HG03521 (cell line): ENCODE data around the gene DLK2.
"Not testable (repeated sequence)": the region's sequence is repeated elsewhere in the genome, so short reads cannot be mapped to it uniquely, and the experiment has no call there.

Source experiments
- ATAC-seq: cut with Tn5 transposase; IDR thresholded peaks from one replicate; pipeline ENCODE4 v1.9.1; 2021; ENCODE audit warnings: mild to moderate bottlenecking, moderate library complexity; ENCODE audit not compliant: unreplicated experiment

DLK2 gene

GRCh38 chr6:43481591-43482236 lies 26.4 kb upstream of the DLK2 start:
- no peak for ATAC-seq

DNA sequence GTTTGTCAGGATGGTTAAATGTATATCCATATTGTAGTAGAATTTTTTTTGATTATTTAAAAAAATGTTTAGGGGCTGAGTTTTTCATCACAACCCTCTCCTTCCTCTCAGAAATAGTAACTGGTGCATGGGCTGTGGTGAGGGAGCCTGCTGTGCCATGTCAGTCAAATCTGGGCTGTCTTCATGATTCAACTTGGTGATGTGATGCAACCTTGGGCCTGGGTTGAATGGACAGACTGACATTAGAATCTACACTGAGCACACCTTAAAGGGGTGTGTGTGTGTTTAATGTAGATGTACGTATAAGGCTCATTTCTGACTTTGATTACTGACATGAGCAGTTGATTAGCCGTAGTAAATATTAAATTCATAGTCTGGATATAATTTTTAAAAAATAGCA lies 25.7 kb upstream of the DLK2 start:
- ATAC-seq: no peak

DNA sequence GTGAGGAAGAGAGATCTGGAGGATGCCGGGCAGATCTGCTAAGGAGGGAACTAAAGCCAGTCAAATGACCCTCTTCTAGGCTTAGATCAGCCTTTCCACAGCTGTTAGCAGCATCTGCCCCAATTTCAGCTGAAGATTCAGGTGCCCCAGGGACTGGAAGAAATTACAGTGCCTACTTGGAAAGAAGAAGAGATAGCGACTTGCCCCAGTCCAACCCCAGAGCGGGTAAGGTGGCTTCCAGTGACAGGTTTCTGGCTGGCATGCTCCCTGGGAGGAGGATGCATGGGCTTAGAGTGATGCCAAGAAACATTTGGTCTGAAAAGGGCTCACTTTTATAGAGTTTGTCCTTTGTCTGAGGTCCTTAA lies 22.6 kb upstream of the DLK2 start:
- ATAC-seq: no peak

DNA sequence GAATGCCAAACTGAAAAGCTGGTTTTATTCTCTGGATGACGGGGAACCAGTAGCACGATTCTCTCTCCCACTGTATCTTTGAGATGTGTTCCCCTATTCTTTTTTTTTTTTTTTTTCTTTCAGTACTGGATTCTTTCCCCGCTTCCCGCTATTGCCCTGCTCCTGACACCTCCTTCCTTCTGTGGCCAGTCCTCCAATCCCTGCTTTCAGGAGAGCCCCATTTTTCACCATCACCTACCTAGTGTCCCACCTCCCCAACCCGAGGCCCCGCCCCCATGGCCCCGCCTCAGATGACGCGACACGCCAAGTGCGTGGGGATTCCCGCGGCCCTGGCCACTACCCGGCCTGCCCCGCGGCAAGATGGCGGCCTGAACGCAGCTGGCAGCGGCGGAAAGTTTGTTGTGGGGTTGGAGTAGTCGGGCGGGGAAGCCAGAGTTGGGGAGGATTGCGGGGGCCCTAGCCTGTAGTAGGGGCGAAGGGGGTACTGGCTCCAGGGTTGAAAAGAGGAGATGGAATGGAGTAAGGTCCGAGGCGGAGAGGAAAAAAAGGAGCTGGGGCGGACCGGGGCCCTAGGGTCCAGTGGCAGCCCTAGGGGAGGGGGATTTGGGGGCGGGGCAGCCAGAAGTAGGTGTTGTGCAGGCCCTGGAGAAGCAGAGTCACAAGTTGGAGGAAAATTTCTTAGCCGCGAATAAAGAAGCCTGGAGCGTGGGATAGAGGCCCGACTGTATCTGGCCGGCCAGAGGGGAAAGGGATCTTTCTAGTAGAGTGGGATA lies 22.1 kb upstream of the DLK2 start, which contains the start of gene TJAP1:
TJAP1 (plus strand) TSS at position 336 of the 773 bp plus-strand sequence. CDS start 21,432 bp downstream, outside the sequence.
- peak; percentile 99 for ATAC-seq

- no peak for ATAC-seq
Measured at GRCh38 chr6:43476746-43477145, 21.4 kb upstream of the DLK2 start.

DNA sequence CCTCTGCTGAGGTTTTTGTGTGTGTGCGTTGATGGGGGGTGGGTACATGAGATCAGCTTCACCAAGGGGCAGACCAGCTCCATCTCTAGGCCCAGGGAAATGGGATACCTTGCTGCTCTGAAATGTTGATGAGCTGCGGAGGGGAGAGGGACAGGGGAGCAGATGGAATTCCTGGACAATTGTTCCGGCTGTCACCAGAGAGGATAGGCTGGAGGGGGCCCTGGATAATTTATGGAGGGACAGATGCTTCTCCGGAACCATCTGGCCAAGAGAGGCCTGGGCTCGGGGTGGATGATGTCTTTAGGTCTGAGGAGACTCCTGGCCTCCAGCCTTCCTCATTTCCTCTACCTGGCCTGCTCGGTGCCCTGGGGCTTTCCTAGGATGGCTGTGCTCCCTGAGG lies 20.2 kb upstream of the DLK2 start:
- no peak for ATAC-seq

DNA sequence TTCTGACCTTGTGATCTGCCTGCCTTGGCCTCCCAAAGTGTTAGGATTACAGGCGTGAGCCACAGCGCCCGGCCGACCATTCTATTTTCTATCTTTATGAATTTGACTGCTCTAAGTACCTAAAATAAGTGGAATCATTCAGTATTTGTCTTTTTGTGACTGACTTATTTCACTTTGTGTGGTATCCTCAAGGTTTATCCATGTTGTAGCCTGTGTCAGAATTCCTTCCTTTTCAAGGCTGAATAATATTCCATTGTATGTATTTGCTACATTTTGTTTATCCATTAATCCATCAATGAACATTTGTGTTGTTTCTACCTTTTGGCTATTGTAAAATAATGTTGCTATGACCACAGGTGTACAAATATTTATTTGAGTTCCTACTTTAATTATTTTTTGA lies 17.2 kb upstream of the DLK2 start:
- no peak for ATAC-seq

- no peak for ATAC-seq
Measured at GRCh38 chr6:43471399-43471798, 16.1 kb upstream of the DLK2 start.

GRCh38 chr6:43469947-43470346 lies 14.6 kb upstream of the DLK2 start:
- no peak for ATAC-seq

DNA sequence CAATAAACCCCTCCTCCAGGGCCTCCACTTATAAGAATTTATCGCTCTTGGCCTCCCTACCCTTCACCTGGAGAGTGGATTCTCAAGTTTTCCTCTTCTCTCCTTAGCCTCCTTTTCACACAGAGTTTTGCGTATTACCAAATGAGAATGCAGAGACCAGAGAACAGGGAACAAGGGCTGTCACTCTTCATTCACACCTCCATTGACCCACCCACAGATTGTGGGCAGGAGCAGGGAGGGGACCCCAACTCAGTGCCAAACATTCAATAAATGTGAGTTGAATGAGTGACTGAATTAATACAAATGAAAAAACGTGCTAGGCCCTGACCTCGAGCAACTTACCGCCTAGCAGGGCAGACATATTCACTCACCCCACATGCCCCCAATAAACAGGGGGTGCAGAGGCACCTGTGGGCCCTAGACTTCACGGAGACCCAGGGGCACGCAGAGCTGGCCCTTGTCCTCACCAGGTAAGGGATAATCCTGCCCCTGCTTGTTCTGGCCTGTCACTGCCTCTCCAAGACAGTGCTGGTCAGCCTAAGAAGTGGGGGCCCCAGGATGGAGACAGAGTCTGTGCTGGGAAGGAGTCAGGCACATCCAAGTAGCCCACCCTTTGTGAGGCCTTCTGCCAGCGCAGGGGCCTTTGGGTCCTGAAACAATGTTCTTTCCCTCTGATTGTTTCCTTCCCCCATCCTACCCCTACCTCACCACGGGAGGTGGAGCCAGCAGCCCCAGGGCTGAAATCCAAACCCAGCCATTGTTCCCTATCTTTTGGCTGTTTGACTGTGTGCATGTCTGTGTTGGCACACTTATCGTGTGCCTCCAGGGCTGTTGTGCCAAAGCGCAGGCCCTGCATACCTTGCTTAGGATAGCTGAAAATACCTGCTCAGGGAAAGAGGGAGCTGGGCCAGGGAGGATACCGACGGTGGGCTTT lies 13.7 kb upstream of the DLK2 start:
- no peak for ATAC-seq

- ATAC-seq: no peak
Measured at GRCh38 chr6:43468240-43468639, 12.9 kb upstream of the DLK2 start.

- no peak for ATAC-seq
Measured at GRCh38 chr6:43467752-43468151, 12.4 kb upstream of the DLK2 start.

DNA sequence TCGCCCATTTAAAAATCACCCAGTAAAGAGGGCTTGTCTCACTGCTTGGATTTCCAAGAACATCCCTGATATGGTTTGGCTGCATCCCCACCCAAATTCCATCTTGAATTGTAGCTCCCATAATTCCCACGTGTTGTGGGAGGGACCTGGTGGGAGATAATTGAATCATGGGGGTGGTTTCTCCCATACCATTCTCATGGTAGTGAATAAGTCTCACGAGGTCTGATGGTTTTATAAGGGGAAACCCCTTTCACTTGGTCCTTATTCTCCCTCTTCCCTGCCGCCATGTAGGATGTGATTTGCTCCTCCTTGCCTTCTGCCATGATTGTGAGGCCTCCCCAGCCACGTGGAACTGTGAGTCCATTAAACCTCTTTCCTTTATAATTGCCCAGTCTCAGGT lies 11.9 kb upstream of the DLK2 start:
- not testable (repeated sequence) for ATAC-seq

DNA sequence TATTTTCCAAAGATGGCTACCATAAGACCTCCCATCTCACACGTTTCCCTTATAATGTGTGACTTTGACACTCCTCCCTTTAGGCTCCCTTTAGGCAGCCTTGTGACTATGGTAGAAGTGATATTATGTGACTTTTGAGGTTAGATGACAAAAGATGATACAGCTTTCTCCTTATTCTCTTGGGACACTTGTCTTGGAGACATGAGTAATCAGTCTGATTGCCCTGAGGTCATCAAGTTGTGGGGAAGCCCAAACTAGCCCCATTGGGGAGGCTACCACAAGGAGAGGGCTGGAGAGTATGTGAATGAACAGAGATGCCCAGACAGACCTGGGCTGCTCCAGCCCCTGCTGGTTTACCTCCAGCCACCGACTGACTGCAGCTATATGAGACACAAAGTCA lies 10.6 kb upstream of the DLK2 start:
- ATAC-seq: no peak

- ATAC-seq: no peak
Measured at GRCh38 chr6:43464337-43464736, 9.0 kb upstream of the DLK2 start.

- ATAC-seq: no peak
Measured at GRCh38 chr6:43461936-43462335, 6.6 kb upstream of the DLK2 start.

- ATAC-seq: no peak
Measured at GRCh38 chr6:43460032-43460431, 4.7 kb upstream of the DLK2 start.

GRCh38 chr6:43459535-43459934 lies 4.2 kb upstream of the DLK2 start:
- ATAC-seq: no peak

- ATAC-seq: not testable (repeated sequence)
Measured at GRCh38 chr6:43458154-43458553, 2.8 kb upstream of the DLK2 start.

DNA sequence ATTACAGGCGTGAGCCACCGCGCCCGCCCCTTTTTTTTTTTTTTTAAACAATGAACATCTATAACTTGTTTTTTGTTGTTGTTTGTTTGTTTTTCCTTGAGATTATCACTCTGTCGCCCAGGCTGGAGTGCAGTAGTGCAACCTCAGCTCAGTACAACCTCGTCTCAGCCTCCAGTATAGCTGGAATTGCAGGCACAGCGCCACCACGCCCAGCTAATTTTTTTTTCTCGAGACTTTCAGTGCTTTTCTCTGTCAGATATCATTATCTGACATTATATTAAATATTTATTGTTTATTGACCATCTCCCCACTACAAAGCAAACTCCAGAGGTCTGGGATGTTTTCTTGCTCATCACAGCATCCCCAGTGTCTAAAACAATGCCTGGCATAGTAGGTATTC lies 2.3 kb upstream of the DLK2 start:
- no peak for ATAC-seq

GRCh38 chr6:43454696-43455530 lies 435 bp downstream of the DLK2 start:
- peak; percentile 66 for ATAC-seq
